HG03045 (cell line): ENCODE measurements around the gene DOCK2.
"Not testable (repeated sequence)": the region's sequence is repeated elsewhere in the genome, so short reads cannot be mapped to it uniquely, and the experiment has no call there.

Source experiments
- ATAC-seq: cut with Tn5 transposase; IDR thresholded peaks from one replicate; pipeline ENCODE4 v1.9.1; 2021; ENCODE audit warnings: mild to moderate bottlenecking, moderate library complexity; ENCODE audit not compliant: unreplicated experiment

Gene DOCK2

GRCh38 chr5:169808880-169809279 is 171.8 kb downstream of the DOCK2 start:
- not testable (repeated sequence) for ATAC-seq

- ATAC-seq: no peak
These were observed 172.2 kb downstream of the DOCK2 start for GRCh38 chr5:169809281-169809680.

DNA sequence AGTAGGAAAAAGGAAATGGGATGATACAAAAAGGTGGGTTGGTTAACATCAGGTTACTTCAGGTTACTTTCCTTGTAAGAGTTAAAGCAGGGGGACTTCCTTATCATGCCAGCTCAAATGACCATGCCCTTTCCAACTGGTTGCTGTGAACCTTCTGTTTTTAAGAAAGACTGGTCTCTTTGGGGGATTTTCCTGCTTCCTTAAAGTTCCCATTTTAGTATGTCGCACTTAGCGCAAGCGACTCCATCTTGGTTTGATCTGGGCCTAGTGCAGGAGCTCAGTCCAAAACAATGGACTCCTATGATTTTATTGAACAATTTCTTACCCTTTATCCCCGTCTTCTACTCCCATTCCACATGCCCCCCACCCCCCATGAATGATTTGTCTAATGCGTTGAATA is 173.4 kb downstream of the DOCK2 start:
- no peak for ATAC-seq

GRCh38 chr5:169811023-169811422 is 173.9 kb downstream of the DOCK2 start:
- ATAC-seq: no peak

DNA sequence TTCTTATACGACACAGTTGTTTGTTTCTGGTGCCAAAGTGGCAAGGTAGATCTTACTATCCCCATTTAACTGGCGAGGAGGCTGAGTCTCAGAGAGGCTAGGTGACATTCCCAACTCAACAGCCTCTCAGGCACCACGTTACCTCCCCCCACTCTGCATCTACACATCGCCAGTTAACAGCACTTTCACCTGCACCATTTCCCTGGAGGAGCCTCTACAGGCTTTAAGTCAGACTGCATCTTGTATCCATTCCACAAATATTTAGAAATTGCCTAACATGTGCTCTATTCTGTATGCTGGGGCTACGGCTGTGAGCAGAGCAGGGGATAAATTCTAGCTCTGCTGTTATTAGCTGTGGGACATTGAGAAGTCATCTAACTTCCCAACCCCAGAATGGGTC is 174.6 kb downstream of the DOCK2 start:
- no peak for ATAC-seq

- no peak for ATAC-seq
These were observed 175.7 kb downstream of the DOCK2 start for GRCh38 chr5:169812786-169813185.

- no peak for ATAC-seq
These were observed 177.0 kb downstream of the DOCK2 start for GRCh38 chr5:169814045-169814444.

DNA sequence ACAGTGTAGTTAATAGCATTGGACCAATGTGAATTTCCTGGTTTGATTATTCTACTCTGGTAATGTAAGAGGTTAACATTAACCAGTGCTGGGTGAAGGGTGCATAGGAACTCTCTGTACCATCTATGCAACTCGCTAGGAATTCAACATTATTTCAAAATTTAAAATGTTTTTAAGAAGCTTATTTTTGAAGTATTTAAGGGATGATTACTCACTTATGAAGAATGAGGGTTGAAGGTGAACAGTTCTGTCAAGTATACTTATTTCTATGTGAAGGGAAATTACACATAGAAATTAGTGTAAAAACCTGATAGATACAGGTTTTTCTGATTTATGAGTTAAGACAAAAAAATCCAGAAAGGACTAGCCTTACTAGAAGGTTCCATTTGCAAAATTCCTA is 177.4 kb downstream of the DOCK2 start:
- no peak for ATAC-seq

- ATAC-seq: no peak
These were observed 180.0 kb downstream of the DOCK2 start for GRCh38 chr5:169817031-169817430.

DNA sequence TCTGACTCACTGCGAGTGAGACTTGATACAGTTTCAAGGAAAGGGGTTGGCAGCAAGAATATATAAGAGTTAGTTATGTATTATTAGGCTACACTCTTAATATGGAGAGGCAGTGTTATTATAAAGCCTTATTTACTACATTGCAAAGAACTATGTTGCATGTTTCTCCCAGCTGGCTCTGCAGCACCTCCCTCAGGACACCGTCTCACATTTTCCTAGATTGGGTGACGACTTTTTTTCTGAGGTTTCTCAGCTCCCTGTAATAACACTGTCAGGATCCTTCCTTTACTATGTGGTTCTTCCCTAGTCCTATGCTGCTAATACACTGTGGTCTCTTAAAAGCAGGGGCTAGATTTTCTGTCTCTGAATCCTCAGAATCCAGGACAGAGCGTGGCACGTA is 189.5 kb downstream of the DOCK2 start:
- ATAC-seq: no peak

- no peak for ATAC-seq
These were observed 190.7 kb downstream of the DOCK2 start for GRCh38 chr5:169827769-169828168.

GRCh38 chr5:169828385-169828784 is 191.3 kb downstream of the DOCK2 start:
- peak; percentile 50 for ATAC-seq

GRCh38 chr5:169831331-169831730 is 194.3 kb downstream of the DOCK2 start:
- no peak for ATAC-seq

DNA sequence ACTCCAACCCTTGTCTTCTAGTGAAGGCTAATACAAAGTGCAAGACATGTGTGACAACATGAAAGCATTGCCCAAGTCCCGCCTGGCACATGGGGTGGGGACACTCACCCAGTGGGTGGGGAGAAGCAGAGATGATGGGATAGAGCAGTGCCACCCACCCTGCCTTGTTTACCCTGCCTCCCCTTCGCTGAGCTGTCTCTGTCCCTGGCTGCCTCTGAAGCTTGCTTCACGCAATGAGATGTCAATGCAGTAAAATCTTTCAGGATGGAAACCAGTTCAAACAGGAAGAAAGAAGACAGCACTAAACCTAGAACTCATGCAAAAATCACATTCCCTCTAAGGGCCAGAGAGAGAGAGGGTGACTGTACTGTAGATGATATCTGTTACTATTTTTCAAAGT is 195.2 kb downstream of the DOCK2 start:
- ATAC-seq: no peak

GRCh38 chr5:169832845-169833244 is 195.8 kb downstream of the DOCK2 start:
- ATAC-seq: no peak

DNA sequence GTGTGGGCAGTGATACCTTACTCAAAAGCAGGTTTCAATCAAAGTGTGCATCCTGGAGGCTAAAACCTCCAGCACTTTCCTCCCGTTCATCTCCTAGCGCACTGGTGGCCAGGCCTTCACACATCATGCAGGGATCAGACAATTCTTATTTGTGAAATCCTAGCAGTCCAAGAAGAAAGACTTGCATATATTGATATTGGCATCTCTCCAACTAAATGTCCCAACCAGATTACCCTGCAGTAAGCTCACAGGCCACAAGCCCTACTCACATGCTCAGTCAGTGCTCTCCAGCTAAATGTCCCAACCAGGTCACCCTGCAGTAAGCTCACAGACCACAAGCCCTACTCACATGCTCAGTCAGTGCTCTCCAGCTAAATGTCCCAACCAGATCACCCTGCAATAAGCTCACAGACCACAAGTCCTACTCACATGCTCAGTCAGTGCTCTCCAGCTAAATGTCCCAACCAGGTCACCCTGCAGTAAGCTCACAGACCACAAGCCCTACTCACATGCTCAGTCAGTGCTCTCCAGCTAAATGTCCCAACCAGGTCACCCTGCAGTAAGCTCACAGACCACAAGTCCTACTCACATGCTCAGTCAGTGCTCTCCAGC is 196.7 kb downstream of the DOCK2 start:
- not testable (repeated sequence) for ATAC-seq

DNA sequence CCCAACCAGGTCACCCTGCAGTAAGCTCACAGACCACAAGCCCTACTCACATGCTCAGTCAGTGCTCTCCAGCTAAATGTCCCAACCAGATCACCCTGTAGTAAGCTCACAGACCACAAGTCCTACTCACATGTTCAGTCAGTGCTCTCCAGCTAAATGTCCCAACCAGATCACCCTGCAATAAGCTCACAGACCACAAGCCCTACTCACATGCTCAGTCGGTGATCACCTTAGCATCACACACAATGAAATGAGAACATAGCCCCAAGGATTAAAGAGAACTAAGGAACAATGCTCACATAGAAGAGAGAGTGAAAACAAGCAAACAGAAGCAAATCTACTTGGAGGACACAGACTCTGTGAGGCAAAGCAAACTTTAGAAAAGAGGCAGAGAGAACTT is 197.5 kb downstream of the DOCK2 start:
- ATAC-seq: not testable (repeated sequence)

DNA sequence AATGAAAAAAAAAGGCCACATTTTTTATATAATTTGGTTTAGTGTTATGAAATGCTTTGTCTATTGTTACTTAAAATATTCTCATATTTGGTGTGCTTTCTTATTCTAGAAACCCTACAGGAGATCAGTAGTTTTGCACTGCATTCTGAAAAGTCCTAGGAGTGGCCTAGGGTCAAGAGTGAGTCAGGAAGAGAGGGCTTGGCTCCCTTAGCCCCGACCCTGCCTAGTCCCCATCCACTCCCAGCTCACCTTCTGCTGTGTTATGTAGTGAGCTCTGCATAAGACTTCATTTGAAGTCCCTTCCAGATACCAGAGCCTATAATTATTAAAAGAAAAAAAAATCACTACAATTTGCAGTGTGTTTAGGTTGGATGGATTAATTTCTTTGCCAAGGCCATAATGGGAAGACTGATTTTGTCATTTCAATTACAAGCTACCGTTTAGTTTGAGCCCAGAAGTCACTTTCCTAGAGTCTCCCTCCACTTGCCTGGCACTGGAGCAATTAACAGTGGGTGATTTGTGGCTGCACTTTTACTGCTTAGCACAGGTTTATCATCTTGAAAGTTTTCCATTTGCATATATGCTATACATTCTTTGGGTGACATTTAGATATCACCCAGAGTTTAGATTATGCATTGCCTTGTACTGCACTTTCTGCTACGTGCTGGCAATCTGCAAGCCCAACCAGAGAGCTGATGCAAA is 199.9 kb downstream of the DOCK2 start:
- ATAC-seq: no peak

- ATAC-seq: no peak
These were observed 200.6 kb downstream of the DOCK2 start for GRCh38 chr5:169837686-169838085.

- ATAC-seq: peak; percentile 82
These were observed 201.6 kb downstream of the DOCK2 start for GRCh38 chr5:169838688-169839087.

GRCh38 chr5:169840405-169840804 is 203.3 kb downstream of the DOCK2 start:
- no peak for ATAC-seq

DNA sequence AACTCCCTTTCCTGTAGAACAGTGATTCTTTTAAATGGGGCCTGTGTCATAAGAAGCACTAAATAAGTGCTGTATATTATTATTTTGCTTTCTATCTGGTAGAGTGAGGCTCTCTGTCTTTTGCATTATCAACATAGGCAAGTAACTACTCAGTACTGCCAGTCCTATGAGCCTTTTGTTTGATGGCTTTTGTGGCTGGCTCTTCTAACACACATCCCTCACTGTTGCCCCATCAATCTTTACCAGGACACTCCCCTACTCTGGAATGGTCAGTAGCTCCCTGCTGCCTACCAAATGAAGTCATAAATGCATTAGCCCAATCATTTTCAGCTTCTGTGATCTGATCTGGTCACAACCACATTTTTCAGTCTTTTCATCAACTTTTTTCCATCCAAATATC is 205.6 kb downstream of the DOCK2 start:
- no peak for ATAC-seq

DNA sequence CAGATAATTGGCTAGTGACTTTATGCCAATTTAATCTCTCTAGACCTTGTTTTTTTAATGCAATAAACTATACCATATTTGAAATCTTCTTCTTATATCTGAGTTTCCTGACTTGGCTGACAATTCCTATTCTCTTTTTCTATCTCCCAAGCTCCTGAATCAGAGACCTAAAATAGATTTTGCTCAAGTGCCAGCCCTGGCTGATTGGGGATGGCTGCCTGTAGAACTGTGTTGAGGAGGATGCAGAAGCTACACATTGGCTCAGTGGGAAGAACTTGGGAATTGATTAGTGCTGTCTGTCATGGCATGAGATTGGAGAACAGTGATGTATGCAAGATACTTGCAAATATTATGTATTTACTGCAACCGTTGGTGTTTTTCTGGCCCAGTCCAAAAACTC is 210.4 kb downstream of the DOCK2 start:
- ATAC-seq: no peak
